ENCODE results near the gene ORMDL2. TPM values are rescaled to one million over a fixed set of nuclear protein-coding genes. Genes with fewer than 3 reads are reported as not detected.
"Not testable (repeated sequence)": the region's sequence is repeated elsewhere in the genome, so short reads cannot be mapped to it uniquely, and the experiment has no call there.

The ORMDL2 gene
- total RNA-seq, 1 donor from 2014 or later = 22.9 TPM

- no peak for DNase-seq (ENCODE audit: extremely low read depth, low read depth, low spot score)
These were observed 10.0 kb downstream of the ORMDL2 start for GRCh38 chr12:55827806-55828205.

GRCh38 chr12:55828357-55828756 is 10.5 kb downstream of the ORMDL2 start:
- DNase-seq (ENCODE audit: extremely low read depth, low read depth, low spot score) = no peak

- DNase-seq (ENCODE audit: extremely low read depth, low read depth, low spot score) = no peak
These were observed 12.2 kb downstream of the ORMDL2 start for GRCh38 chr12:55829967-55830600.

GRCh38 chr12:55830601-55831446 is 13.0 kb downstream of the ORMDL2 start:
- DNase-seq (ENCODE audit: extremely low read depth, low read depth, low spot score) = no peak

GRCh38 chr12:55831447-55831815 is 13.6 kb downstream of the ORMDL2 start:
- DNase-seq (ENCODE audit: extremely low read depth, low read depth, low spot score) = no peak

GRCh38 chr12:55833056-55833455 is 15.2 kb downstream of the ORMDL2 start:
- no peak for DNase-seq (ENCODE audit: extremely low read depth, low read depth, low spot score)

GRCh38 chr12:55834400-55834799 is 16.6 kb downstream of the ORMDL2 start:
- DNase-seq (ENCODE audit: extremely low read depth, low read depth, low spot score) = not testable (repeated sequence)

GRCh38 chr12:55838361-55838760 is 20.5 kb downstream of the ORMDL2 start:
- DNase-seq (ENCODE audit: extremely low read depth, low read depth, low spot score) = no peak

GRCh38 chr12:55839345-55840140 is 21.7 kb downstream of the ORMDL2 start:
- DNase-seq (ENCODE audit: extremely low read depth, low read depth, low spot score) = no peak

- DNase-seq (ENCODE audit: extremely low read depth, low read depth, low spot score) = no peak
These were observed 22.9 kb downstream of the ORMDL2 start for GRCh38 chr12:55840581-55841351.

GRCh38 chr12:55842681-55843429 is 25.0 kb downstream of the ORMDL2 start, which contains the start of gene MMP19:
Gene MMP19 (minus strand): TSS chr12:55842936. CDS start chr12:55842830, 106 bp downstream.
- DNase-seq (ENCODE audit: extremely low read depth, low read depth, low spot score) = no peak

- DNase-seq (ENCODE audit: extremely low read depth, low read depth, low spot score) = no peak
These were observed 25.6 kb downstream of the ORMDL2 start for GRCh38 chr12:55843431-55843830.

GRCh38 chr12:55844961-55845360 is 27.1 kb downstream of the ORMDL2 start:
- no peak for DNase-seq (ENCODE audit: extremely low read depth, low read depth, low spot score)

GRCh38 chr12:55845361-55845760 is 27.5 kb downstream of the ORMDL2 start:
- no peak for DNase-seq (ENCODE audit: extremely low read depth, low read depth, low spot score)

- DNase-seq (ENCODE audit: extremely low read depth, low read depth, low spot score) = no peak
These were observed 28.1 kb downstream of the ORMDL2 start for GRCh38 chr12:55845785-55846496.

- DNase-seq (ENCODE audit: extremely low read depth, low read depth, low spot score) = no peak
These were observed 29.2 kb downstream of the ORMDL2 start for GRCh38 chr12:55847033-55847432.

- DNase-seq (ENCODE audit: extremely low read depth, low read depth, low spot score) = peak; percentile 94
These were observed 29.9 kb downstream of the ORMDL2 start for GRCh38 chr12:55847603-55848291.

- no peak for DNase-seq (ENCODE audit: extremely low read depth, low read depth, low spot score)
These were observed 31.9 kb downstream of the ORMDL2 start for GRCh38 chr12:55849616-55850343.

Data from glomerular endothelial cell (primary cell).